GM21825 (cell line): ENCODE results near the gene KRTAP16-1.

Experiments
- ATAC-seq: cut with Tn5 transposase; IDR thresholded peaks from one replicate; pipeline ENCODE4 v1.9.1; 2021; ENCODE audit warnings: mild to moderate bottlenecking, moderate library complexity; ENCODE audit not compliant: unreplicated experiment

KRTAP16-1 gene

DNA sequence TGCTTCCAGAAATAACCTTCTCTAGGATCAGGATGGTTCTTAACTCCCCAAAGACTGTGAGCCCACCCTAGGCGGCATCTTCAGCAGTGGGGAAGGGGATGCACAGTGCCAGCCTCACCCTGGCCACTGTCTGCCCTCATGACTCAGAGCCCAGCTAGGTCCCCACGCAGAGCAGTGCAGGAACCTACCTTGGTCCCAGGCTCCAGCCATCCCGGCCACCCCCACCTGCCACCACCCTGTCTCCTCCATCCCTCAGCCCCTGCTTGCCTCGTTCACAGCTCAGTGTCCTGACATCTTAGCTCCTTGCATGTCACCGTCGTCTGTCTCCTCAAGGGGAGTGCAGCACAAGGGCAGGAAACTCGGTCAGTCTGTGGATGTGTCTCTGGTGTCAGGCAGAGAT lies 22.5 kb upstream of the KRTAP16-1 start:
- no peak for ATAC-seq

DNA sequence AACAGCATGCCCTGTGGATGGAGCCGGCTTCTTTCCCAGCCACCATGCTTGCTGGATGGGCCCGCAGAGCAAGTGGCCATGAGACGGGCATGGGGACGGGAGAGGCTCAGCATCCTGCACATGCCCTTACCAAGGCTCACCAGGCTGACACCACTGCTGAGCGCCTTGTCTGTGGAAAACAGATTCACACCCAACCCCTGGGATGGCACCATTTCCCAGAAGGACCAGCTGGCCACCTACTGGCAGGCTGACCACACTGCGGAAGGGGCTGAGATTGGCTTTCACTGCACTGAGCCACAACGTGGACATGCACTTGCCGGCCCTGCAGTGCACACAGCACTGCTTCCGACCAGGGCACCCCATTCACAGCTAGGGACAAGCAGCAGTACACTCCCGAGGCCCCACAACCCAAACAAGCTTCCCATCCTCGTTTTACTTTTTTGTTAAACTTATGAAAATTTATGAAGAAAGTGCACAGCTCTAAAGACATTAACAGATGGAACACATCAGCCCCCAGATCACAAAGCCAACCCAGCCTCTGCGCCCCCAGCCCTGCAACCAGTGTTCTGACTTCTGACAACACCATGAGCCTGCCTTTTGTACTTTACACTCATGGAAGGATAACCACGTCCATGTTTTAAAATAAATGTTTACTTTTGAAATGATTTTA lies 20.3 kb upstream of the KRTAP16-1 start:
- no peak for ATAC-seq

DNA sequence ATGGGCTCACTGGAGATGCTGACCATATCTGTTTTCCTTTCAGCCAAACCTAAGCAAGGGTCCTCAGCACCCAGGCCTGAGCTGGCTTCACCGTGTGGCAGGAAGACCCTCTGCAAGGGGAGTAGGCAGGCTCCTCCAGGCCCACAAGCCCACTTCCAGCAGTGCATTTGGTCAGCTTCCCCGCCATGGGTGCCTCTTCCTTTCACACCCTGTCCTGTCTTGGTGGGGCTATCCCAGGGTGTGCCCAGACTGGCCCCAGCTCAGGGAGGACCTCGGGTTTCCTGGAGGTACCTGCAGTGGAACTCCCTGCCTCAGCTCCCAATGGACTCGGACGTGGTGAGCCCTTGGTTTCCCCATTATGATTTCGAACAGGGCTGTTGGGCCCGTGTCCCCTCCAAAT lies 19.1 kb upstream of the KRTAP16-1 start:
- no peak for ATAC-seq

DNA sequence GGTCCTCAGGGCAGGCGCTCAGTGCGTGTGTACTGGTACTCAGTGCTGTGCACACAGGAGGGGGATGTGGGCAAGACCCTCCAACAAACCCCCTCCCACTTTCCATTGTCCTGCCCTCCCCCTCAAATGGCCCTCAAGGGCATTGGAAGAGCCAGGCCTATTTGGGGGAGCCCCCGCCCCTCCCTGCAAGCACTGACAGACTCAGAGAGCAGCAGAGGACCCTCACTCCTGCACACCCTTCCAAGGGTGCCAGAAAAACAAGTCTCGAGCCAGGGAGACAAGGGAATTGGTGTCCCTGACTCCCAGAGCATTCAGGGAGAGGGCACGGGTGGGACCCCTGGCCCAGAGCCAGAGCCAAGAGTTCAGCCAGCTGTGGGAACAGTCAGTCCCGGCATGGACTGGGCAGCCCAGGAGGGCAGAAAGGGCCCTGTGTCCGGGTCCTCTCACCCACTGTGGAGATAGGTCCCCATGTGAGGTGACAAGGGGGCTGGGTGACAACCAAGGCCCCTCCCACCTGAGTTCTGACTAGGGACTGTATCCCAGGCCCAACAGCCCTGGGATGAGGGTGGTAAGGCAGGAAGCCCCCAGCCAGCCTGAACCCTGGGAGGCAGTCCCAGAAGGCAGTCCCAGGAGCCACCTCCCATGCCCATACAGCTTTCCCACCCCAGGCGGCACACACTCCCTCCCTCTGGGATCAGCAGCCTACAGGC lies 18.5 kb upstream of the KRTAP16-1 start:
- ATAC-seq = no peak

DNA sequence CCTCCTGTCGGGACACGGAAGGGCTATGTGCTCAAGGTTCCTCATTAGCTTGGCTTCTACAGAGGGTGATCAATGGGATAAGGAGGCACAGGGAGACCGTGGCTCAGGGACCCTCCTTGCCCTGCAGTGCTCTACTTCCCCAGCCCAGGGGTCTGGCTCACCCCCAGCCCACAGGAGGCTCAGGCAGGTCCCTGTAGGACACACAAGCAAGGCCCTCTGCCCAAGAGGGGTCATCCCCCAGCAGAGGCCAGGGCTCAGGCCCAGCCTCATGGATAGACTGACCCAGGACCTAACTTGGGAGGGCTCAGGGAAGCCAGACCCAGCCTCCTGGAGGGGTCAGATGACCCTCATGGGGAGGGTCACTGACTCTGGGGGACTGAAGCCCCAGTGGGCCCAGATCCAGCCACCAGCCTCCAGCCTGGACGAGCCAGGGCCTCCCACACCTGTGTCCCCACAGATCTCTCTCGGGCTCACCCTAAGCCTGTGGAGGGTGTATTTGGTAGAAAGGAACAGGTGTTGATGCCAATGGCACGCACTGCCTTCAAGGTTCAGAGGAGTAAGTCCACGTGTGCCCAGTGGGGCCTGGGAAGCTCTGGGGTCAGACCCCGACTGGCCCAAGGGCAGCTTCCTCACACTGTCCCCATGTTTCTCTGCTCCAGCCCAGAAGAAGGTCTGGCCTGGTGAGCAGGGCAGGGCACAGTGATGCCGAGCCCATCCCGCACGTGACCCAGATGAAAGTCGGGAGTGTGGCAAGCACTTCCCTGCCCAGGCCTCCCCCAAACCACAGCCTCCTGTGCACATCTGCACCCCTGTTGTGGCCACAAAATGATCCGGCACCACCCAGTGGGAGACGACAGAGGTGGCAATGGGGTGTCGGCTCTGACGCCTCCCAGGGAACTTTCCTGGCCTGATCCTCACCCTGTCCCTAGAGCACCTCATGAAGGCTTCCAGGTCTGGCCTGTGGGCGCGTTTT lies 17.4 kb upstream of the KRTAP16-1 start:
- no peak for ATAC-seq

DNA sequence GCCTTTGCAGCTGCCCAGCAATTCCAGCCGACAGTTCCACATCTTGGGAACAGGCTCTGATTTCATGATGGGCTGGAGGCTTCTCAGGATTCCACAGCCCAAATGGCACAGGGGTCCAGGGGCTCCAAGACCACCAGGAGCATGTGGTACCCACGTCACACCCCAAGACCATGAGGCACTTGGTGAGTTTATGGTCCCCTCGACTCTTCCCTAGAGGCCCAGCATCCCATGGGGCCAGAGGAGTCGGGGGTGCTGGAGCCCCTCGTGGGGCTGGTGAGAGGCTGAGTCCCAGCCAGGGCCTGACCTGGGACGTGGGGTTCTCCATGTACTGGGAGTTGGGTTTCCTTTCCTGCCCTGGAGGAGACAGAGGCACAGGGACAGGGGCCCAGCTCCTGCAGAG lies 16.5 kb upstream of the KRTAP16-1 start:
- no peak for ATAC-seq

DNA sequence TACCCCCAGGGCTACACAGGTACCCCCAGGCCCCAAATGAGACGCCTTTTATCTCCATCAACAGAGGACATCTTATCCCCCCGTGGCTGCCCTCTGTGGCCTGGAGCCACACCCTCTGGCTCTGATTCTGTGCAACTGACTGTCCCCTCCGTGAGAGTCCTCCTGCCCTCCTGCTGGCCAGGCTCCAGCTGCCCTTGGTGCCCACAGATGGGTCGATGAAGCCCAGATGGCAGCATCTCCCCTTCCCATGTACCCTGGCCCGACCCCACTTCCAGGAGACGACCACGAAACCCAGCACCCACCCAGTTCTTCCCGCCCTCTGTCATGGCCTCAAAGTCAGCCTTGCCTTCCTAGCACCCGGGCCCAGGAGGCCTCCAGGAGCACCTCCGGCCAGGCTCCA lies 16.0 kb upstream of the KRTAP16-1 start:
- ATAC-seq = no peak

DNA sequence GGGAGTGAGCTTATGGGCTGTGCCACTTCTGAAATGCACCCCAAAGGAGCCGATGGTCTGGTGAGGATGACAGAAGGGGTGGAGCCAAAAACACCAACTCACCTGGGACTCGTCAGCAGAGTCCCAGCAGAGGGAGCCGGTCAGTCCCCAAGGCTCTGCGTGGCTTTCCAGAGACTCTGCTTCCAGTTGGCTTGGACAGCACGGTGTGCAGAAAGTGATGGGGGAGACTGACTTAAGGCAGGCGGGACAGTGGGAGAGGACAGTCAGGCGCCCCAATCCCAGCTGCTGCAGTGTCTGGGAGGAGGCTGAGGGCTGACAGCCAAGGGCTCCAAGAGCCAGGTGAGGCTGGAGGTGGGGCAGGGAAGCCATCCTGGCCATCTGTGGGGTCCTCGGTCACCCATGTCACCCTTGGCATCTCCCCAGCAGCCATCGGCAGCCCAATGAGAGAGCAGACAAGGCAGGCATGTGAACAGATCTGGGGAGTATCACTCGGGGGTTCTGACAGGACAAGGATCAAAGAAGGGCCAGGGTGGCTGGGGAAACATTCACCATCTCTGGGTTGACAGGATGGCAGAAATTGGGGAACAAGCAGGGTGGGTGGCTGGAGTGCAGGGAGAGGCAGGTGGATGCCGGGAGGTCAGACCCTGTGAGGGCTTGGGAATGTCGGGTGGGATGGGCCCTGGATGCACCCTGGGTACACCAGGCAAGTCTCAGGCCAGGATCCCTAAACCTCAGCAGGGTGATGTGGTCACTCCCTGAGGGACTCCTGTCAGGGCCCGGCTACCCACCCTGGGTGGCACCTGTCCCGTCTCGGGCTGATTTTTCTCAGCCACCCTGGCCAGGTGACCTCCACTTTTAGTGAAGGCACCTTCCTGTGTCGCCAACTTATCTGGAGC lies 15.3 kb upstream of the KRTAP16-1 start:
- ATAC-seq = no peak

DNA sequence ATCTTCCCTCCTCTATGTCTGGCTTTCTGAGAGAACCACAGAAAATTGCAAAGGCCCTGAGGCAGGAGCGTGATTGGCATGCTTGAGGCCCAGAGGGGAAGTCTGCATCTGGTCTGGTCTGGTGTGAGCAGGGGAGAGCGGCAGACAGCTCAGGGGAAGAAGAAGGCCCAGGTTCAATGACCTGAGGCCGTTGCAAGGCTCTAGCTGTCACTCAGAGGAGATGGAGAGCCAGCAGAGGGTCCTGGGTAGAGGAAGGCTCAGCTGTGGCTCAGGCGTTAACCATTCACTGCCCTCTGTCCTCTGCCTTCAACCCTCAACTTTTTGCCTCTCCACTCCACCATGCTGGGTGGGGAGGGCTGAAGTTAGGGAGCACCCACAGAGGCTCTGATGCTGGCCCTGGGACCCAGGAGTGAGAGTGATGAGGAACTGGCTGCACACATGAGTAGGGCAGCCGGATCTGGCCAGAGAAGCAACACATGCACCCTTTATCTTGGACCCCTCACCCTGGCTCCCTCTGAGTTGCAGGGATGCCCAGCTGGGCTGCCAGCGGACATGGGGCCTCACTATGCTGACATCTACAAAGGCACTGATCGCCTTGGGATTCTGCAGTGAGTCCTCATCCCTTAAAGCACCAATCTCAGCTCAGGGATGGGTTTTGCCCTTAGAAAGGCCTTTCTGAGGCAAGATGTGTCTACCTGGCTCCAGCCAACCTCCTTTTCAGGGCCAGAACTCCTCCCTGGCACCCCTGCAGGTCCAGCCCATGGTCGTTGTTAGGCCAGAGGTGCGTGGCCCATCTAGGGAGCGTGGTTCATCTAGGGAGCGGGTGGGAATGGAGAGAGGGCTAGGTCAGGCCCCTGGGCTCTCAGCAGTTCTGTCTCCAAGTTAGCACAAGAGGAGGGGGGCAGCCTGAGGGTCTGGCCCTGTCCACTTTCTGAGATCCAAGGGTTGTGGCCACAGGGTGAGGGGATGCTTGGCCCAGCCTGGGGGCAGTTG lies 14.1 kb upstream of the KRTAP16-1 start:
- no peak for ATAC-seq

DNA sequence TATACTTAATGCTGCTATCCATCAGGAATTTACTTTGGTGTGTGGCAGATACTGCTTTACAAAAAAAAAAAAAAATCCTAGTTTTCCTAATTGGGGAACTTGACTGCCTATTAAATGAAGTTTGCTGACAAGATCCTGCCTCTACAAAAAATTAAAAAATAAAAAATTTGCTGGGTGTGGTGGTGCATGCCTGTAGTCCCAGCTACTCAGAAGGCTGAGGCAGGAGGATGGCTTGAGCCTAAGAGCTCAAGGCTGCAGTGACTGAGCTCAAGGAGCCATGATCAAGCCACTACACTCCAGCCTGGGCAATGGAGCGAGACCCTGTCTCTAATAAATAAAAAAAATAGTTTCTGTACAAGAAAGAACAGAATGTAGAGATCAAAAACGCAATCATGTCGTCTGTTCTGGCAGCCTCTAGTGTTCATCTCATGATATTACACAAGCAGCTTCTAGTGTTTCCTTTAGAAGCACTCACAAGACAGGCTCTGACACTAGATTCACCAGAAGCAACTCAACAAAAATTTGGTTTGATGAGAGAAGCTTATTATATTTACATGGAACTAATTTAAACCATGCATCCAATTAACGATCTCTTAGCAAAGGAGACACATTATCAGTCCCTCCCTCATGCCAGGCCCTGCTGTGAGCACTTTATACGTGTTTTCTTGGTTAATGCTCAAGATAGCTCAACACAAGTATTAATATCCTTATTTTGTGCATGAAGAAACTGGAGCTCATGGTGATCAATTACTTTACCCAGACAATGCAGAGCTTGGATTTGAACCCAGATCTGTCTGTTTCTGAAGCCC lies 13.2 kb upstream of the KRTAP16-1 start:
- ATAC-seq = no peak

DNA sequence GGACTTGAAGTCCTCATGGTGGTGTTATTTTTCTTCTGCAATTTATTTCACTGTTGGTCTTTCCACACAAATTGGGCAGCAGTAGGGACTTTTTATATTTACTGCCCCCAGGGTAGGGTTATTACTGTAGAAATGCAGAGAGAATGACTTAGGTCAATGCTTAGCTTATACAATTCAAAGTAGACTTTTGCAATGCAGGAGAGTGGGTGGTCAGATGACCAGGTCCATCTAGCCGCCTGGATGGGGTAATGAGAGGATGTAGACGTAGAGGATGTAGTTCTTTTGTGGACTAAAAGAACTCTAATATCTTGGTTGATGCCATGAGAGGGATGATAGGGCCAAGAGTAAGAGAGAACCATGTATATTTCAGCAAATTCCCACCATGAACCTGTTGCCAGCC lies 9.1 kb upstream of the KRTAP16-1 start:
- no peak for ATAC-seq

DNA sequence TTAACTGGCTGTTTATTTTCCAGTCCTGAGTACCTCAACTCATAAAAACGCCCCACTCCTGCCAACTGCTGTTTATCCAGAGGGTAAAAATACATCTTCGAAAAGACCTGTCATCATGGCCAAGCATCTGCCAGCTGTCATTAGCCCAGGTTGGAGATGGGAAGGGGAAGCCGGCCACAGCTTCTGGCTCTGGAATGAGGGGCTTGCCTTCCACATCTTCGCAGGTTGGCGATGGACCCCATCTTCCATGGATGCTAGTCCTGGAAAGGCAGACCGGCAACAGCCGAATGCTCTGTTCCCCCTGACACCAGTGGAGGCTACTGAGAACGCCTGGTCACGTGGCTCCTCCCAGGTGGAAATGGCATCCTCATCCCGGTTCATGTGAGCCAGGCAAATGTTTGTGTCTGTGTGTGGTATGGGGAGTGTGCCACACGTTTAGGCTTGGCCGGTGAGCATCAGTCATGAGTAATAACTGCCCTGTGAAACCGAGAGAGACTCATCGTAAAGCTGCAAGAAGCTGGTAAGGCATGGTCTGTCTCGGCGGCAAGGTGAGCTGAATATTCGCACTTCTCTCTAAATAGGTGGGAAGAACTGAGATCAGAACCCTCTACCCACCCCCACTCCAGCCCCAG lies 6.8 kb upstream of the KRTAP16-1 start:
- ATAC-seq = no peak

DNA sequence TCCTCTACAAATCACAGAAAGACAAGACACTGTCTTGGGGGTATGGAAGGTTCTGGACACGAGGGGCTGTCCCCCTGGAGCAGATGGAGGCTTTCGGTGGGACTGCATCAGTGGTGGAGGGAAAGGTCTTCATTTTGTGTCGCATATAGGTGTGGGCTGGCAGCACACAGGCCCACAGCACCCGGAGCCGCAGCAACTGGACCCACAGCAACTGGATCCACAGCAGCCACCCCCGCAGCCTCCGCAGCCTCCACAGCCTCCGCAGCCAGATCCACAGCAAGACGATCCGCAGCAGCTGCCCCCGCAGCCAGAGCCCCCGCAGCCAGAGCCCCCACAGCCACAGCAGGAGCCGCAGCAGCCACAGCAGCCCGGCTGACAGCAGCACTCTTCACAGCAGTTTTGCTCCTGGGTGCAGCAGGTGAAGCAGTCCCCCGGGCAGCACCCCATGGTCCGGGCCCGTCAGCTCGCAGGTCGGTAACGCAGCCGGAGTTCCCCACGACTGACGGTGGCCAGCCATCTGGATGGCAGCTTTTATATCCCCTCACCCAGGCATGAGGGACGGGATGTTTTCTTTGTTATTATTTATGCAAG lies 6.2 kb upstream of the KRTAP16-1 start, which contains the start of gene KRTAP17-1:
TSS of gene KRTAP17-1 (minus strand) at position 507 of the 591 bp plus-strand sequence. CDS start at position 447, 60 bp downstream.
- no peak for ATAC-seq

DNA sequence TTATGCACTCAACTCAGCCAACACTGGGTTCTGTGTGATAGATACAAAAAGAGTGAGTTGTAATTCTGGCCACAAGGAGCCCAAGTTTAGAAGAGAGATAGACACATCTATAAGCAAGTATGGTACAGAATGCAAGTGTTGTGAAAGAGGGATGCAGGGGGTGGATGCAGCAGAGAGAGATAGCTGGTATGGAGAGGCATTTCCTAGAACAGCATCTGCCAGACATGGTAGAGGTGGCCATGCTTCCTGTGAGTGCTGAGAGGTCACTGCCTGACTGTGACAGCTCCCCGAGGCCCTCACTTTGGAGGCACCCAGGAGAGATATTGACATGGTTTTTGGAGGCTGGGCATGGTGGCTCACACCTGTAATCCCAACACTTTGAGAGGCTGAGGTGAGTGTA lies 2.0 kb upstream of the KRTAP16-1 start:
- ATAC-seq = no peak

DNA sequence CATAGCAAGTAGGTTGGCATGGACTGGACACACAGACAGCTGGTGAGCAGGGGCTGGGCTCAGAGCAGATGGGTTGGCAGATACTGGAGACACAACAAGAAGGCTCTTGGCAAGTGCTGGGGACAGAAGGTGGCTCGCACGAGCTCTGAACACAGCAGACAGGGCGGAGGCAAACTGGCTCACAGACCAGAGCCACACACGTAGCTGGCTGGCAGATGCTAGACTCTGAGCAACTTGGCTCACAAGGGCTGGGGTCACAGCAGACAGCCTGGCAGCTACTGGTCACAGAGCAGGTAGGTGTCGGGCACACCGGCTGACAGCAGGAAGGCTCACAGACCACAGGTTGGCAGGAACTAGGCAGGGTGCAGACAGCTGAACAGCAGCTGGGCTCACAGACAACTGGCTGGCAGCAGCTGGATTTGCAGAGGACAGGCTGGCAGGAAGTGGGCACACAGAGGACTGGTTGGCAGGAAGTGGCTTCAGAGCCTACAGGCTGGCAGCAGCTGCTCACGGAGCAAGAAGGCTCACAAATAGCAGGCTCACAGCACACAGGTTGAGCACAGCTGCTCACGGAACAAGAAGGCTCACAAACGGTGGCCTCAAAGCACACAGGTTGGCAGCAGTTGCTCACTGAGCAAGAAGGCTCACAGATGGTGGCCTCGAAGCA lies 725 bp downstream of the KRTAP16-1 start:
- no peak for ATAC-seq

DNA sequence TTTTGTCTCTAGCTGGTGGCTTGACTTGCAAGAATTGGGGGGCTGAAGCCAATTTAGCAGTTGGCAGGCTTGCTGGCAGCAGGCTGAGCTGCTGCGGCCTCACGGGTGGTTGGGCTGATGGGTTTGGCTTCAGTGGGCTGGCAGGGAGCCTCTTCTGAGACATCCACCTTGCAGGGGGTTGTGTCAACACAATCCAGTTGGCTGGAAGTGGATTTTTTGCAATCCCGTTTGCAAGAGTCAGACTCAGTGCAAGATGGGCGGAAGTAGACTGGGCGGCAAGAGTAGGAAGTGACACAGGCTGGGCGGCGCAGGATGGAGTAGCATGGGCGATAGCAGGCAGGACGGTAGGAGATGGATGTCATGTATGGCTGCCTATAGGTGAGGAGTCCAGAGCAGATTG lies 1.5 kb downstream of the KRTAP16-1 start:
- no peak for ATAC-seq

DNA sequence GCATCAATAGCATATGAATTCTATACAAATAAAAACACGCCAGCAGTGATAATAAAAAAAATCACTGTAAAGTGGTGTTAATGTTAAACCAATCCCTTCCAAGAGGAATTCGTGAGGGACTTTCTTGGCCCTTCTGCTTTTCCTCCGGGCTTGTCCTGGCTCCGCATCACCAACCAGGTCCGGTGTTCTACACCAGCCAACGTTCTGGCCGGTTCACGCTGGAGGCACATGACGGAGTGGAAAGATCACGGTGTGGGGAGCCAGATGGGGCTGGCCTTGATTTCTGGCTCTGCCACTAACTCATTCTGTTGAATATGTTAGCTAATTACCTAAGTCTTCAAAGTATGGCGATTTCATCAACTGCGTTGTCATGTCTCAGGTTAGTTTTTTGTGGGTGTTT lies 5.0 kb downstream of the KRTAP16-1 start:
- ATAC-seq = no peak
